MM.1S (cell line): Measurements from ENCODE around the gene C22orf23.

Experiments used
- DNase-seq: peaks from one replicate; pipeline ENCODE4 v3.0.0-alpha.2; 2015
- H2AFZ ChIP-seq: fragments of 300-600 bp; sonication (generic); 2 replicates; pipeline ENCODE4 v1.6.0; 2016; ENCODE audit warnings: antibody characterized with exemption, low read length
- H3F3A ChIP-seq: fragments of 300-600 bp; sonication (generic); 2 replicates; pipeline ENCODE4 v1.6.1; 2016; ENCODE audit warnings: mild to moderate bottlenecking, antibody characterized with exemption, low read length, moderate library complexity, mixed read lengths; ENCODE audit not compliant: insufficient read depth
- H3K27ac ChIP-seq: fragments of 300-600 bp; sonication (generic); 2 replicates; pipeline ENCODE4 v1.5.1; 2016; ENCODE audit warnings: mild to moderate bottlenecking, low read length
- H3K27me3 ChIP-seq: fragments of 300-600 bp; sonication (generic); replicated peaks from 2 replicates; pipeline ENCODE4 v1.6.0; 2016; ENCODE audit warnings: low read length; ENCODE audit not compliant: insufficient read depth
- H3K36me3 ChIP-seq: fragments of 300-600 bp; sonication (generic); replicated peaks from 2 replicates; pipeline ENCODE4 v1.6.1; 2016; ENCODE audit warnings: mild to moderate bottlenecking, low read length, mixed read lengths; ENCODE audit not compliant: insufficient read depth
- H3K4me1 ChIP-seq: fragments of 300-600 bp; sonication (generic); 2 replicates; pipeline ENCODE4 v1.6.1; 2016; ENCODE audit warnings: low read length, mixed read lengths
- H3K4me2 ChIP-seq: fragments of 300-600 bp; sonication (generic); 2 replicates; pipeline ENCODE4 v1.6.0; 2016; ENCODE audit warnings: low read depth, low read length
- H3K4me3 ChIP-seq: fragments of 300-600 bp; sonication (generic); 2 replicates; pipeline ENCODE4 v1.5.1; 2016; ENCODE audit warnings: low read length, mixed read lengths
- H3K79me2 ChIP-seq: fragments of 300-600 bp; sonication (generic); 2 replicates; pipeline ENCODE4 v1.6.1; 2016; ENCODE audit warnings: mixed run types, low read length, mixed read lengths
- H3K9ac ChIP-seq: fragments of 300-600 bp; sonication (generic); 2 replicates; pipeline ENCODE4 v1.6.1; 2016; ENCODE audit warnings: low read length, mixed read lengths
- H3K9me2 ChIP-seq: fragments of 300-600 bp; sonication (generic); replicated peaks from 2 replicates; pipeline ENCODE4 v1.6.1; 2016; ENCODE audit warnings: mild to moderate bottlenecking, low read length, mixed read lengths; ENCODE audit not compliant: insufficient read depth
- H3K9me3 ChIP-seq: fragments of 300-600 bp; sonication (generic); replicated peaks from 2 replicates; pipeline ENCODE4 v1.6.1; 2016; ENCODE audit warnings: mild to moderate bottlenecking, low read length, mixed read lengths; ENCODE audit not compliant: insufficient read depth
- H4K20me1 ChIP-seq: fragments of 300-600 bp; sonication (generic); 2 replicates; pipeline ENCODE4 v1.6.1; 2016; ENCODE audit warnings: mild to moderate bottlenecking, low read length, moderate library complexity, mixed read lengths; ENCODE audit not compliant: insufficient read depth
- CTCF ChIP-seq: fragments of 300-600 bp; sonication (generic); IDR thresholded peaks from 2 replicates; pipeline ENCODE4 v1.5.1; 2016; ENCODE audit warnings: antibody characterized with exemption, low read length, mixed read lengths
- EZH2 ChIP-seq: fragments of 300-600 bp; sonication (generic); optimal IDR thresholded peaks from 2 replicates; pipeline ENCODE3; 2017; ENCODE audit warnings: low read depth, mild to moderate bottlenecking, antibody characterized with exemption, low read length, mixed read lengths
- EZH2phosphoT487 ChIP-seq: fragments of 300-600 bp; sonication (generic); IDR thresholded peaks from 2 replicates; pipeline ENCODE4 v1.6.1; 2018; ENCODE audit warnings: antibody characterized with exemption, low read length

Gene C22orf23

GRCh38 chr22:37924386-37925065, 28.9 kb downstream of the C22orf23 start:
- TF ChIP-seq CTCF, result no peak

GRCh38 chr22:37923927-37924326, 29.5 kb downstream of the C22orf23 start:
- no peaks in the 10 kb centered on the region for H3K4me1 ChIP-seq
- H4K20me1 ChIP-seq, result no peaks in the 10 kb centered on the region
- no peak for TF ChIP-seq EZH2
- TF ChIP-seq EZH2phosphoT487, result no peak

More at GRCh38 chr22:37924386-37925065, 28.9 kb downstream of the C22orf23 start:
- Histone ChIP-seq H3K27me3 (no peaks in the 10 kb centered on the region), H3K4me3 (no peak overlapping the region), H4K20me1 (no peaks in the 10 kb centered on the region), H3K4me2 (no peak overlapping the region), H3K79me2 (no peaks in the 10 kb centered on the region), H3K36me3 (no peaks in the 10 kb centered on the region), H3F3A (no peaks in the 10 kb centered on the region), H3K9me3 (no peaks in the 10 kb centered on the region), H3K27ac (no peak overlapping the region), H3K9ac (no peak overlapping the region), H2AFZ (no peak overlapping the region), H3K4me1 (no peaks in the 10 kb centered on the region), H3K9me2 (no peaks in the 10 kb centered on the region)
- no peak for DNase-seq

GRCh38 chr22:37922191-37922590, 31.2 kb downstream of the C22orf23 start:
- Histone ChIP-seq H3K9me3 (no peaks in the 10 kb centered on the region), H3K27ac (no peak overlapping the region), H3K4me1 (no peaks in the 10 kb centered on the region), H3K4me3 (no peak overlapping the region), H3K9me2 (no peaks in the 10 kb centered on the region), H3K79me2 (no peaks in the 10 kb centered on the region), H3K4me2 (no peak overlapping the region), H2AFZ (no peak overlapping the region), H3K36me3 (no peaks in the 10 kb centered on the region), H4K20me1 (no peaks in the 10 kb centered on the region), H3K9ac (no peak overlapping the region), H3K27me3 (no peaks in the 10 kb centered on the region), H3F3A (no peaks in the 10 kb centered on the region)
- TF ChIP-seq EZH2 (no peak), EZH2phosphoT487 (no peak), CTCF (no peak)
- DNase-seq, result no peak

More at GRCh38 chr22:37923927-37924326, 29.5 kb downstream of the C22orf23 start:
- no peaks in the 10 kb centered on the region for H3K36me3 ChIP-seq
- DNase-seq, result no peak
- no peak overlapping the region for H2AFZ ChIP-seq
- no peaks in the 10 kb centered on the region for H3K79me2 ChIP-seq
- H3K27ac ChIP-seq, result no peak overlapping the region
- H3K27me3 ChIP-seq, result no peaks in the 10 kb centered on the region
- no peaks in the 10 kb centered on the region for H3K9me2 ChIP-seq
- H3F3A ChIP-seq, result no peaks in the 10 kb centered on the region
- H3K9ac ChIP-seq, result no peak overlapping the region
- no peak overlapping the region for H3K4me3 ChIP-seq
- H3K9me3 ChIP-seq, result no peaks in the 10 kb centered on the region
- no peak overlapping the region for H3K4me2 ChIP-seq

GRCh38 chr22:37920126-37920525, 33.3 kb downstream of the C22orf23 start:
- no peak overlapping the region for H3K4me2 ChIP-seq
- TF ChIP-seq EZH2phosphoT487 (no peak), CTCF (no peak), EZH2 (no peak)
- H3K36me3 ChIP-seq, result no peaks in the 10 kb centered on the region
- H3K4me1 ChIP-seq, result no peaks in the 10 kb centered on the region
- H3K9ac ChIP-seq, result no peak overlapping the region
- H3F3A ChIP-seq, result no peaks in the 10 kb centered on the region
- no peaks in the 10 kb centered on the region for H3K9me2 ChIP-seq
- H3K9me3 ChIP-seq, result no peaks in the 10 kb centered on the region
- no peak overlapping the region for H3K4me3 ChIP-seq
- no peak overlapping the region for H3K27ac ChIP-seq
- H3K27me3 ChIP-seq, result no peaks in the 10 kb centered on the region
- H3K79me2 ChIP-seq, result no peaks in the 10 kb centered on the region
- no peak overlapping the region for H2AFZ ChIP-seq
- H4K20me1 ChIP-seq, result no peaks in the 10 kb centered on the region
- no peak for DNase-seq
